ENCODE measurements around the gene MYO9A.

The MYO9A gene

DNA sequence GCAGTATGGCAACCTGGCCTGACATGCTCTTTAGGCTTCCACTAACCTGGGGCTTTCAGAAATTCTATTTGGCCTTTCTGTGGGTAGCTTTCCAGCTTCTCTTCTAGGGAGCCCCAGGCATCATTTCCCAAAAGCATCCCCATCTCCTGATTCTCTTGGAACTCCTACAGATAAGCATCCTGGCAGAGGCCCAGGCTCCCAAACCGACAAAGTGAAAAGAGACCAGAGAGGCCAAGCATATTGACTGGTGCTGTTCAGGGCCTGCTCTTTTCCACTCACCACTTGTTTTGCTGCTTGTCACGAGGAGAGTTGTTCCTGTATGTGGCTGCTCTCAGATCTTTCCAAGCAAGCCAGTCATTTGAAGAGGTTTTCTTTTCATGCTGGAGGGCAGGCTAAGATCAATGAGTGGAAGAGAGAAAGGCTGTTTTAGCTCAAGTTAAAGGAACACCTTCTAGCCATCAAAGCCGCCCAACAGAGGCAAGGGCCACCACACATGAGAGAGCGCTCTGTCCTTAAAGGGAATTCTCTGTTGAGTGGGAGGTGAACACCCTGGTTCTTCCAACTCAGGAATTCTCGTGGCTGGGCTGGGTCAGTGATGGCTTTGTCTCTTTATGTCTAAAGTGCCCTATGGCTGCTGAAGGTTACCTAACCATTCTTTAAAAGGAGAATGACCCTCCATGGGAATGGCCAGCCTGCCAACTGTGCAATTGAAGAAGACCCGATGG lies 338.7 kb downstream of the MYO9A start:
- no peak for DNase-seq

DNA sequence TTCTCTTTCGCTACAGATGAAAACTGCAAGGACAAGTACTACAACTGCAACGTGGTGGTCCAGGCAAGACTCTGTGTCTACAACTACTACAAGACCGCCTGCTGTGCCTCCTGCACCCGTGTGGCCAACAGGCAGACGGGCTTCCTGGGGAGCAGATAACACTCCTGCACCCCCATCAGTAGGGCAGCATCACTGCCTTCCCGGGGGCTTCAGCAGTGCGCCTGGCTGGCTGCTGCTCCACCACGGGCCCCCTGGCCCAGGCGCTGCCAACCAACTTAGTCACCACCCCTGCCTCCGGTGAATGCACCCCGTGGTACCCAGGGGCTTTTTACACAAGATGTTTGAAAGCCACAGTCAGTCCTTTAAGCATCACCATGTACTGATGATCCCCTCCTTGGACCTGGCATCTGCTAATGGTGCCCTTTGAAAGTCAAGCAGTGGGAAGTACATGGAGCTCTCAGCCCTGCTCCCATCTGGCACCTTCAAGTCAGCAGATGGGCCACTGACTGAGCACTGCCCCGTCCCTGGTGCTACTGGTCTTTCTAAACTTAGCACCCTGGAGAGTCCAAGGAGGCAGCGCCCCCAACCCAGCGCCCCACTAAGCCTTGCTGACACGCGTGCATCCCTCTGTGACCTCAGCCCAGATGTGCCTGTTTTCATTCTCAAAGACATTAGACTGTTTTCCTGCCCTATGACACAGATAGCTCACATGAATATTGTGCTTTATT lies 340.6 kb downstream of the MYO9A start:
- no peak for DNase-seq

DNA sequence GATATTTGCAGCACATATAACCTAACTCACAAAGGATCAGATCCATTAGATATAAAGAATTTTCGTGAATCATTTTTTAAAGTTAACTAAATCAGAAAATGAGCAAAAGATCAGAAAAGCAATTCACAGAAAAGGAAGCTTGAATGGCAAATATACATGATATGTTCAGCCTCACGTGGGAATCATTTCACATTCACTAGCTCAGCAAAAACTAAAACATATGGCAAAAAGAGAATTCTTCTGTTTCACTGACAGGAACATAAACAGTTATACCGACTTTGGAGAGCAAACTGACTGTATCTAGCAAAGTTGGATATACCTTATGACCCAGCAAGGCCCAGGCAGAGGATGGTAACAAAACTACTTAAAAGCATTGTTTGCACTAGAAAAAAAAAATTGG lies 341.6 kb downstream of the MYO9A start:
- no peak for DNase-seq

DNA sequence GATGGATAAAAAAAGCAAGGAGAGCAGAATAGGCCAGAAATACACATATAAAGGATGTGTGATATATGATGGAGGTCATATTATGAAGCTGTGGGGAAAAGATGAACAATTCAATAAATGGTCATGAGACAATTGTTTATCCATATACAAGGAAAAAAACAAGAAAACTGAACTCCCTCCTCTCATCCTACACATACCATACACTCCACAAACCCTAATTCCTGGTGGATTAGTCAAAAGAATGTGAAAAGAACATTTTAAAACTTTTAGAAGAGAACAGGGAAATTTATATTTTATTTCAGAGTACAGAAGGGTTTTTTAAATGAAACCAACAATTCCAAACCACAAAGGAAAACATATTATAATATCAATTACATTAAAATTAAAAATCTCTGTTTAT lies 342.1 kb downstream of the MYO9A start:
- no peak for DNase-seq

DNA sequence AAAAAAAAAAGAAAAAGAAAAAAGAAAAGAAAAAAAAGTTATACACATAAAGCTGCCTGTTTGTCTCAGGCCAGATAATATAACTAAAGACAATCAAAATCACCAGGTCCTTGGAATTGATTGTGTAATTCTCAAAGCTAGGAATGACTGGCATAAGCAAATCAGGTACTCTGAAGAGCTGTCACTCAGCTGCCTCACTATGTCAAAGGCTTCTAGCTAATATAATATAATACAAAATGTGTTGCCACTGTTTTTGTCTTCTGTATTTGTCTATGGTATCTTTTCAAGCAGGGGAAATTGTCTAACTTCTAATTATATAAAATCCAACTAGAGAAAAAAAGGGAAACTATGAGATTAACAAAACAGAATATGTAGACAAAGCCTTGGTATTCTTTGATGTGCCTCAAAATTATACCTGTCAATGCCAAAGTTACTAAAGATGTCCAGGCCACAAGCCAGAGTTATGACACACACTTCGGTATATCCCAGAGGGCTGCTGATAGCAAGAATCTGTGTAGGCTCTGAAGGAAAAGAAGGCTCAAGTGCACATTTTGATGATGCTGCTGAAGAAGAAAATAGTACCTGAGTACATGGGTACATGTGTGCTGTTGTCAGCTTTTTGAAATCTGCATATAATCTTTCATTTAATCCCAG lies 344.6 kb downstream of the MYO9A start:
- DNase-seq, result no peak

Measured in T1000 (cell line).